ENCODE measurements around the gene ZCWPW2. TPM values are rescaled to one million over a fixed set of nuclear protein-coding genes. Genes with fewer than 3 reads are reported as not detected.

ZCWPW2 gene
- total and polyA plus RNA-seq, 9 of the 15 experiments (the other 6 are each of a cell fraction or from before 2014, with no cell fraction given) = 0.10 to 0.77 (median 0.44) TPM

DNA sequence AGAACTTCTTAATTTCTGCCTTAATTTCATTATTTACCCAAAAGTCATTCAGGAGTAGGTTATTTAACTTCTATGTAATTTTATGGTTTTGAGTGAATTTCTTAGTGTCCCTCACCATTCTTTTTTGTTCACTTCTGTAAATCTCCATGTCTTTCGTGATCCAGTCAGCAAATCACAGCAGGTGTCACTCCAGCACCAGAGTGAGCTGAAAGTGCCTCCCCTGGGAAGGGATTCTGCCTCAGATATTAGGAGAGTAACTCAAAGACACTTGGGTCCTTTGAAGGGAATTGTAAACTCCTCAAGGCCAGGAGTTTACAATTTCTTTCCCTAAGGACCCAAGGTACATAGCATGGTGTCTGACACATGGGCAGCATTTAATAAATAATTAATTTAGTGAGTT lies 207.7 kb downstream of the ZCWPW2 start:
- WGBS (ENCODE audit: insufficient coverage, low coverage, missing lambda C conversion rate) = 0% methylated on average over 1 of the region's 1 CpG
- no peaks in the 10 kb centered on the region for H3K27me3 ChIP-seq (ENCODE audit: control insufficient read depth in 2 of 2, insufficient read depth in 2 of 2, low read length in 2 of 2)
- H3K4me2 ChIP-seq (ENCODE audit: insufficient read depth, low read length) = no peak overlapping the region
- H3K79me2 ChIP-seq (ENCODE audit: control insufficient read depth, insufficient read depth, low read length) = no peaks in the 10 kb centered on the region
- intact Hi-C loops (cut with micrococcal nuclease) (no loop called here), in situ Hi-C loops (cut with MboI) (no loop called here)
- H3K9me3 ChIP-seq (replicated peaks; ENCODE audit: control insufficient read depth, insufficient read depth, low read depth, low read length) = peaks cover 6% of the 10 kb centered on the region; the same call in 1 of the 2 replicates
- ChIA-PET POLR2A (no interaction called here), CTCF (ENCODE audit: low intra/inter-chr PET ratio) (no interaction called here)
- no TSS peak for BruUV-seq (replicated peaks)
- TF ChIP-seq ZNF780A (CRISPR knock-in tag; IDR thresholded peaks at IDR 0.05) (no peak), WHSC1 (IDR thresholded peaks at IDR 0.05; ENCODE audit: low read length) (no peak), EZH2 (IDR thresholded peaks at IDR 0.05; ENCODE audit: borderline replicate concordance, low read depth, low read length) (no peak), ZNF766 (CRISPR knock-in tag; conservative IDR thresholded peaks at IDR 0.05) (no peak), MTF1 (CRISPR knock-in tag; IDR thresholded peaks at IDR 0.05; ENCODE audit: borderline replicate concordance) (no peak), HDAC8 (tag; IDR thresholded peaks at IDR 0.05) (no peak), CBX5 (IDR thresholded peaks at IDR 0.05; ENCODE audit: borderline replicate concordance, low read depth) (no peak), ELF1 (tag; IDR thresholded peaks at IDR 0.05) (no peak), ZNF133 (CRISPR knock-in tag; IDR thresholded peaks at IDR 0.05) (no peak), PHF8 (IDR thresholded peaks at IDR 0.05; ENCODE audit: borderline replicate concordance, low read length) (no peak)
- TF ChIP-seq, protein P1, sequence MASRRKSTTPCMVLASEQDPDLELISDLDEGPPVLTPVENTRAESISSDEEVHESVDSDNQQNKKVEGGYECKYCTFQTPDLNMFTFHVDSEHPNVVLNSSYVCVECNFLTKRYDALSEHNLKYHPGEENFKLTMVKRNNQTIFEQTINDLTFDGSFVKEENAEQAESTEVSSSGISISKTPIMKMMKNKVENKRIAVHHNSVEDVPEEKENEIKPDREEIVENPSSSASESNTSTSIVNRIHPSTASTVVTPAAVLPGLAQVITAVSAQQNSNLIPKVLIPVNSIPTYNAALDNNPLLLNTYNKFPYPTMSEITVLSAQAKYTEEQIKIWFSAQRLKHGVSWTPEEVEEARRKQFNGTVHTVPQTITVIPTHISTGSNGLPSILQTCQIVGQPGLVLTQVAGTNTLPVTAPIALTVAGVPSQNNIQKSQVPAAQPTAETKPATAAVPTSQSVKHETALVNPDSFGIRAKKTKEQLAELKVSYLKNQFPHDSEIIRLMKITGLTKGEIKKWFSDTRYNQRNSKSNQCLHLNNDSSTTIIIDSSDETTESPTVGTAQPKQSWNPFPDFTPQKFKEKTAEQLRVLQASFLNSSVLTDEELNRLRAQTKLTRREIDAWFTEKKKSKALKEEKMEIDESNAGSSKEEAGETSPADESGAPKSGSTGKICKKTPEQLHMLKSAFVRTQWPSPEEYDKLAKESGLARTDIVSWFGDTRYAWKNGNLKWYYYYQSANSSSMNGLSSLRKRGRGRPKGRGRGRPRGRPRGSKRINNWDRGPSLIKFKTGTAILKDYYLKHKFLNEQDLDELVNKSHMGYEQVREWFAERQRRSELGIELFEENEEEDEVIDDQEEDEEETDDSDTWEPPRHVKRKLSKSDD (conservative IDR thresholded peaks at IDR 0.05; ENCODE audit: low read length) = no peak
- TF ChIP-seq, protein P2, sequence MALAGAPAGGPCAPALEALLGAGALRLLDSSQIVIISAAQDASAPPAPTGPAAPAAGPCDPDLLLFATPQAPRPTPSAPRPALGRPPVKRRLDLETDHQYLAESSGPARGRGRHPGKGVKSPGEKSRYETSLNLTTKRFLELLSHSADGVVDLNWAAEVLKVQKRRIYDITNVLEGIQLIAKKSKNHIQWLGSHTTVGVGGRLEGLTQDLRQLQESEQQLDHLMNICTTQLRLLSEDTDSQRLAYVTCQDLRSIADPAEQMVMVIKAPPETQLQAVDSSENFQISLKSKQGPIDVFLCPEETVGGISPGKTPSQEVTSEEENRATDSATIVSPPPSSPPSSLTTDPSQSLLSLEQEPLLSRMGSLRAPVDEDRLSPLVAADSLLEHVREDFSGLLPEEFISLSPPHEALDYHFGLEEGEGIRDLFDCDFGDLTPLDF (CRISPR knock-in tag; IDR thresholded peaks at IDR 0.05) = no peak
- TF ChIP-seq, protein P3, sequence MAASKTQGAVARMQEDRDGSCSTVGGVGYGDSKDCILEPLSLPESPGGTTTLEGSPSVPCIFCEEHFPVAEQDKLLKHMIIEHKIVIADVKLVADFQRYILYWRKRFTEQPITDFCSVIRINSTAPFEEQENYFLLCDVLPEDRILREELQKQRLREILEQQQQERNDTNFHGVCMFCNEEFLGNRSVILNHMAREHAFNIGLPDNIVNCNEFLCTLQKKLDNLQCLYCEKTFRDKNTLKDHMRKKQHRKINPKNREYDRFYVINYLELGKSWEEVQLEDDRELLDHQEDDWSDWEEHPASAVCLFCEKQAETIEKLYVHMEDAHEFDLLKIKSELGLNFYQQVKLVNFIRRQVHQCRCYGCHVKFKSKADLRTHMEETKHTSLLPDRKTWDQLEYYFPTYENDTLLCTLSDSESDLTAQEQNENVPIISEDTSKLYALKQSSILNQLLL (CRISPR knock-in tag; IDR thresholded peaks at IDR 0.05; ENCODE audit: borderline replicate concordance) = no peak
- no peak overlapping the region for H3K4me3 ChIP-seq
- H3K9me1 ChIP-seq (ENCODE audit: control insufficient read depth, insufficient read depth, low read length) = no peaks in the 10 kb centered on the region
- FAIRE-seq (no peak), DNase-seq (ENCODE audit: extremely low read depth in 1 of 4, low spot score in 3 of 4) (no peak), ATAC-seq (no peak)
- H2AFZ ChIP-seq (ENCODE audit: low read depth, low read length) = no peak overlapping the region
- H3K9ac ChIP-seq (ENCODE audit: insufficient read depth in 1 of 2, low read depth in 2 of 2, low read length in 2 of 2) = no peak overlapping the region
- H3K27ac ChIP-seq (ENCODE audit: extremely low read depth, low read depth, low read length) = no peak overlapping the region
- H3K36me3 ChIP-seq (ENCODE audit: control insufficient read depth, insufficient read depth, low read length) = no peaks in the 10 kb centered on the region
- H4K20me1 ChIP-seq (replicated peaks; ENCODE audit: control insufficient read depth, insufficient read depth, low read length) = no peaks in the 10 kb centered on the region
- H3K4me1 ChIP-seq (replicated peaks in 1 of 2; ENCODE audit: control insufficient read depth in 2 of 2, insufficient read depth in 2 of 2, low read length in 2 of 2) = no peaks in the 10 kb centered on the region
